ENCODE data around the gene WNT6. TPM values are rescaled to one million over a fixed set of nuclear protein-coding genes. Genes with fewer than 3 reads are reported as not detected.

WNT6 gene
- total RNA-seq, 2 donors from 2014 or later = 0.29 TPM; not detected in 1

Other genes starting within 250 kb of the WNT6 start
- 10 to 100 TPM; 28.5 to 44.0 TPM for gene ZNF142, start 200.2 kb upstream of the WNT6 start, total RNA-seq
- gene BCS1L, start 200.1 kb upstream of the WNT6 start, total RNA-seq = 10 to 100 TPM; 20.2 to 69.3 TPM
- 10 to 100 TPM; 13.5 to 20.7 TPM for gene RNF25, start 187.8 kb upstream of the WNT6 start, total RNA-seq
- gene STK36, start 187.7 kb upstream of the WNT6 start, total RNA-seq = 10 to 100 TPM; 13.4 to 13.8 TPM
- gene TTLL4, start 149.0 kb upstream of the WNT6 start, total RNA-seq = 10 to 100 TPM; 34.1 to 42.6 TPM
- under 1 TPM in 1 of 2 donors, not detected in 1; 0.66 TPM for gene CYP27A1, start 77.7 kb upstream of the WNT6 start, total RNA-seq
- gene PRKAG3, start 28.0 kb upstream of the WNT6 start, total RNA-seq = not detected
- gene WNT10A, start 21.0 kb downstream of the WNT6 start, total RNA-seq = 10 to 100 TPM in 1 of 2 donors, 1 to 10 TPM in 1; 1.0 to 49.8 TPM
- gene CDK5R2, start 99.9 kb downstream of the WNT6 start, total RNA-seq = not detected
- not detected for gene FEV, start 125.4 kb downstream of the WNT6 start, total RNA-seq
- not detected for gene CRYBA2, start 133.6 kb downstream of the WNT6 start, total RNA-seq
- not detected for gene CFAP65, start 181.7 kb downstream of the WNT6 start, total RNA-seq
- gene IHH, start 201.1 kb downstream of the WNT6 start, total RNA-seq = under 1 TPM; 0.28 to 0.29 TPM

Data from activated T-helper 17 cell treated with anti-CD3 and anti-CD28 coated beads, Interleukin-2, amount 50 U/mL, for 72 hours (primary cell).